Activated B cell treated with CpG ODN at 0.5 μM for 24 hours (primary cell): ENCODE measurements around the gene ATF7IP. TPM values are rescaled to one million over a fixed set of nuclear protein-coding genes. Genes with fewer than 3 reads are reported as not detected.

Experiments used
- ATAC-seq: fragments of 200-7000 bp; cut with Tn5 transposase; one replicate; pipeline ENCODE4 v1.10.0; 2021; ENCODE audit warnings: low read depth, mild to moderate bottlenecking, moderate library complexity
- CTCF ChIA-PET: fragments of 350-600 bp; sonication (Branson Sonifier 250); formaldehyde crosslinking; loops from one replicate; lab custom pipeline; 2021; ENCODE audit warnings: antibody characterized with exemption; lab: Charles Lee
- POLR2A ChIA-PET: fragments of 350-600 bp; sonication (Branson Sonifier 250); formaldehyde crosslinking; loops from one replicate; lab custom pipeline; 2021; ENCODE audit warnings: antibody characterized with exemption; lab: Charles Lee
- DNase-seq: peaks from one replicate; pipeline ENCODE4 v3.0.0; 2022
- H3K27ac Mint-ChIP-seq: one replicate; pipeline ENCODE4 v1.8.0; 2020; ENCODE audit warnings: mixed read lengths
- H3K27me3 Mint-ChIP-seq: one replicate; pipeline ENCODE4 v1.8.0; 2021; ENCODE audit warnings: mixed read lengths
- H3K36me3 Mint-ChIP-seq: one replicate; pipeline ENCODE4 v1.8.0; 2021; ENCODE audit warnings: low read depth, mixed read lengths
- H3K4me1 Mint-ChIP-seq: one replicate; pipeline ENCODE4 v1.8.0; 2021; ENCODE audit warnings: mixed read lengths
- H3K4me3 Mint-ChIP-seq: one replicate; pipeline ENCODE4 v1.8.0; 2020; ENCODE audit warnings: mild to moderate bottlenecking, mixed read lengths
- H3K9me3 Mint-ChIP-seq: one replicate; pipeline ENCODE4 v1.8.0; 2020; ENCODE audit warnings: mixed read lengths
- CTCF ChIP-seq: fragments of 200-600 bp; IDR thresholded peaks from one replicate; pipeline ENCODE4 v1.8.0; 2022; ENCODE audit warnings: antibody characterized with exemption, mild to moderate bottlenecking
- intact Hi-C: fragments of 100-400 bp; cut with micrococcal nuclease; formaldehyde crosslinking; loops from one replicate; pipeline ENCODE4 v1.15.1; 2024
- total RNA-seq: library from RNA; stranded (reverse); gene quantifications from 2 replicates; pipeline ENCODE4 v1.2.3, GENCODE V29; 2022

Gene ATF7IP
- total RNA-seq, 1 donor from 2014 or later = 153 TPM

GRCh38 chr12:14452336-14452735 lies 86.9 kb downstream of the ATF7IP start:
- peaks cover 52% of the 10 kb centered on the region for H3K4me1 Mint-ChIP-seq

GRCh38 chr12:14452865-14453264 lies 87.4 kb downstream of the ATF7IP start:
- Mint-ChIP-seq H3K36me3 (peaks cover 85% of the 10 kb centered on the region), H3K27ac (peak overlapping the region; percentile 56), H3K4me1 (peaks cover 49% of the 10 kb centered on the region), H3K9me3 (peaks cover 4% of the 10 kb centered on the region), H3K27me3 (no peaks in the 10 kb centered on the region), H3K4me3 (no peak overlapping the region)
- ATAC-seq = no peak
- DNase-seq = no peak
- TF ChIP-seq CTCF = no peak
- intact Hi-C loops = loop anchor here (2.0 kb wide), 1 partner anchor 14 kb away; no protein-coding TSS in a partner anchor
- ChIA-PET POLR2A (interaction anchor here (0.7 to 4.2 kb wide), 4 partner anchors 40 to 213 kb away, joined by 3 to 22 read pairs (median 12); partner anchors contain the start of gene ATF7IP), CTCF (interaction anchor here (1.4 to 4.9 kb wide), 5 partner anchors 87 to 282 kb away, joined by 3 to 84 read pairs (median 16); partner anchors contain the start of gene ATF7IP)

More at GRCh38 chr12:14452336-14452735, 86.9 kb downstream of the ATF7IP start:
- Mint-ChIP-seq H3K36me3 (peaks cover 89% of the 10 kb centered on the region), H3K27me3 (no peaks in the 10 kb centered on the region), H3K4me3 (no peak overlapping the region), H3K9me3 (peaks cover 4% of the 10 kb centered on the region), H3K27ac (peak overlapping the region; percentile 36)
- DNase-seq = no peak
- no peak for ATAC-seq
- TF ChIP-seq CTCF = no peak
- CTCF ChIA-PET = interaction anchor here (0.8 to 4.9 kb wide), 5 partner anchors 15 to 266 kb away, joined by 3 to 84 read pairs (median 16); partner anchors contain the start of gene ATF7IP
- intact Hi-C loops = loop anchor here (2.0 kb wide), 1 partner anchor 14 kb away; no protein-coding TSS in a partner anchor
- POLR2A ChIA-PET = interaction anchor here (0.6 to 4.2 kb wide), 2 partner anchors 87 to 212 kb away, joined by 3 to 21 read pairs; partner anchors contain the start of gene ATF7IP

GRCh38 chr12:14454098-14454907 lies 88.8 kb downstream of the ATF7IP start:
- Mint-ChIP-seq H3K27ac (peak overlapping the region; percentile 74), H3K4me1 (peaks cover 41% of the 10 kb centered on the region), H3K36me3 (peaks cover 78% of the 10 kb centered on the region), H3K4me3 (no peak overlapping the region), H3K9me3 (peaks cover 4% of the 10 kb centered on the region), H3K27me3 (no peaks in the 10 kb centered on the region)
- ChIA-PET CTCF (interaction anchor here (0.7 to 4.9 kb wide), 16 partner anchors 9 to 590 kb away, joined by 3 to 84 read pairs (median 4); partner anchors contain the start of gene ATF7IP), POLR2A (interaction anchor here (0.6 to 4.2 kb wide), 6 partner anchors 39 to 217 kb away, joined by 3 to 22 read pairs (median 8); partner anchors contain the start of gene ATF7IP)
- intact Hi-C loops = loop anchor here (1.0 kb wide), 5 partner anchors 88 to 269 kb away; no protein-coding TSS in a partner anchor
- DNase-seq (no peak), ATAC-seq (peak; percentile 97)
- TF ChIP-seq CTCF = no peak

- no peak for TF ChIP-seq CTCF
- peaks cover 14% of the 10 kb centered on the region for H3K4me1 Mint-ChIP-seq
- DNase-seq (no peak), ATAC-seq (peak; percentile 50)
- POLR2A ChIA-PET = no interaction called here
- no peaks in the 10 kb centered on the region for H3K27me3 Mint-ChIP-seq
- H3K36me3 Mint-ChIP-seq = peaks cover 70% of the 10 kb centered on the region
- no peak overlapping the region for H3K4me3 Mint-ChIP-seq
- H3K27ac Mint-ChIP-seq = peak overlapping the region; percentile 69
- no peaks in the 10 kb centered on the region for H3K9me3 Mint-ChIP-seq
- intact Hi-C loops = no loop called here
- CTCF ChIA-PET = no interaction called here
Measured at GRCh38 chr12:14460212-14460841, 94.8 kb downstream of the ATF7IP start.
